GM12878 (cell line): Measurements from ENCODE around the gene RASGRP2. TPM values are rescaled to one million over a fixed set of nuclear protein-coding genes. Genes with fewer than 3 reads are reported as not detected.

Source experiments
- ATAC-seq: fragments of 200-7000 bp; cut with Tn5 transposase; 3 replicates; pipeline ENCODE4 v1.9.1; 2020; ENCODE audit warnings: mild to moderate bottlenecking, moderate library complexity
- BruUV-seq: library from RNA; stranded (reverse); fragments of 400-500 nt; replicated peaks from 2 replicates; lab custom pipeline; 2021; lab: Mats Ljungman, UMichigan
- CTCF ChIA-PET: fragments of 300-600 bp; sonication (Branson Sonifier 250); formaldehyde crosslinking; extraction: SDS; loops from one replicate; lab custom pipeline; 2021; ENCODE audit warnings: inconsistent platforms; lab: Yijun Ruan, JAX
- POLR2A ChIA-PET: fragments of 350-600 bp; formaldehyde crosslinking; extraction: SDS; loops from one replicate; lab custom pipeline; 2021; ENCODE audit warnings: inconsistent platforms; lab: Charles Lee
- RAD21 ChIA-PET: fragments of 300-600 bp; sonication (Branson Sonifier 250); formaldehyde crosslinking; loops from one replicate; lab custom pipeline; 2023; ENCODE audit warnings: antibody characterized with exemption; ENCODE audit not compliant: unreplicated experiment; lab: Charles Lee
- SMC1A ChIA-PET: fragments of 300-600 bp; sonication (Branson Sonifier 250); formaldehyde crosslinking; loops from one replicate; lab custom pipeline; 2023; ENCODE audit not compliant: unreplicated experiment, uncharacterized antibody; lab: Charles Lee
- DNase-seq: peaks from one replicate; pipeline ENCODE4 v3.0.0-alpha.2; 2011; ENCODE audit warnings: low read depth, low spot score
- FAIRE-seq: peaks from 3 replicates; lab custom pipeline; 2011; peaks lifted over from hg19 to GRCh38; lab: Jason Lieb, UNC
- H2AFZ ChIP-seq: 2 replicates; pipeline ENCODE4 v1.6.0; 2011; ENCODE audit warnings: low read depth, low read length, control low read depth; ENCODE audit not compliant: control insufficient read depth
- H3K27ac ChIP-seq: 2 replicates; pipeline ENCODE4 v1.5.1; 2011; ENCODE audit warnings: control low read depth; ENCODE audit not compliant: control insufficient read depth, insufficient read depth
- H3K27me3 ChIP-seq, 2 experiments: replicated peaks in 1 of 2; 2 replicates each; pipeline versions ENCODE4 v1.6.0 to v1.6.1; 2011; ENCODE audit warnings: low read length in 1 of 2; ENCODE audit not compliant: control insufficient read depth in 2 of 2, insufficient read depth in 2 of 2
- H3K36me3 ChIP-seq, 2 experiments: 2 replicates each; pipeline ENCODE4 v1.5.1; 2011; ENCODE audit warnings: low read length in 1 of 2; ENCODE audit not compliant: control insufficient read depth in 2 of 2, insufficient read depth in 2 of 2
- H3K4me1 ChIP-seq: 2 replicates; pipeline ENCODE4 v1.6.1; 2011; ENCODE audit warnings: mild to moderate bottlenecking, low read length, moderate library complexity, mixed read lengths; ENCODE audit not compliant: control insufficient read depth, insufficient read depth
- H3K4me2 ChIP-seq: 2 replicates; pipeline ENCODE4 v1.6.0; 2011; ENCODE audit warnings: control low read depth; ENCODE audit not compliant: control insufficient read depth, insufficient read depth
- H3K4me3 ChIP-seq: fragments of 200-600 bp; sonication (generic); 2 replicates; pipeline ENCODE4 v1.5.1; 2016
- H3K79me2 ChIP-seq: 2 replicates; pipeline ENCODE4 v1.6.0; 2011; ENCODE audit warnings: low read length; ENCODE audit not compliant: control insufficient read depth, insufficient read depth
- H3K9ac ChIP-seq: 2 replicates; pipeline ENCODE4 v1.8.0; 2011; ENCODE audit warnings: low read length, control low read depth, mixed read lengths; ENCODE audit not compliant: control insufficient read depth, insufficient read depth
- H3K9me3 ChIP-seq: replicated peaks from 3 replicates; pipeline ENCODE4 v1.5.1; 2011; ENCODE audit warnings: mild to moderate bottlenecking, low read length; ENCODE audit not compliant: control insufficient read depth, insufficient read depth
- H4K20me1 ChIP-seq: 2 replicates; pipeline ENCODE4 v1.6.0; 2011; ENCODE audit not compliant: control insufficient read depth, insufficient read depth
- BHLHE40 ChIP-seq, 2 experiments: fragments of 450-650 bp in 1 of 2; IDR thresholded peaks; 2 replicates each; pipeline ENCODE4 v1.6.1; 2011 to 2017; ENCODE audit warnings: low read depth in 2 of 2, borderline replicate concordance in 1 of 2, improper control_type of control experiment in 1 of 2, low read length in 1 of 2, mild to moderate bottlenecking in 1 of 2
- CBX5 ChIP-seq: sonication (generic); IDR thresholded peaks from 2 replicates; pipeline ENCODE4 v1.6.1; 2016; ENCODE audit warnings: low read depth, moderate library complexity, mild to moderate bottlenecking, inconsistent platforms
- ESRRA ChIP-seq: IDR thresholded peaks from 2 replicates; pipeline ENCODE4 v1.6.1; 2012; ENCODE audit warnings: mild to moderate bottlenecking, low read length, improper control_type of control experiment
- HDAC2 ChIP-seq: fragments of 200-600 bp; sonication (generic); IDR thresholded peaks from 2 replicates; pipeline ENCODE4 v1.6.1; 2017
- MEF2A ChIP-seq: IDR thresholded peaks from 2 replicates; pipeline ENCODE4 v1.6.1; 2011; ENCODE audit warnings: low read depth, mild to moderate bottlenecking, low read length, moderate library complexity; ENCODE audit not compliant: insufficient read depth
- MTA2 ChIP-seq: fragments of 450-650 bp; IDR thresholded peaks from 2 replicates; pipeline ENCODE4 v1.6.1; 2016; ENCODE audit warnings: low read depth, mild to moderate bottlenecking, moderate library complexity
- MTA3 ChIP-seq: IDR thresholded peaks from 2 replicates; pipeline ENCODE4 v1.6.1; 2012; ENCODE audit warnings: low read length, inconsistent platforms, borderline replicate concordance
- NFIC ChIP-seq: IDR thresholded peaks from 2 replicates; pipeline ENCODE4 v1.6.1; 2012; ENCODE audit warnings: low read depth, mild to moderate bottlenecking, inconsistent platforms, low read length, moderate library complexity
- NFYA ChIP-seq: IDR thresholded peaks from 2 replicates; pipeline ENCODE4 v1.6.1; 2011; ENCODE audit warnings: low read depth, mild to moderate bottlenecking, low read length, improper control_type of control experiment, borderline replicate concordance
- PAX8 ChIP-seq: fragments of 450-650 bp; IDR thresholded peaks from 2 replicates; pipeline ENCODE4 v1.6.1; 2017; ENCODE audit warnings: mild to moderate bottlenecking, moderate library complexity
- RUNX3 ChIP-seq: IDR thresholded peaks from 2 replicates; pipeline ENCODE4 v1.6.1; 2012; ENCODE audit warnings: low read length, inconsistent platforms
- SIN3A ChIP-seq: IDR thresholded peaks from 2 replicates; pipeline ENCODE4 v1.6.1; 2012; ENCODE audit warnings: low read depth, low read length, improper control_type of control experiment
- SP1 ChIP-seq: IDR thresholded peaks from one replicate; pipeline ENCODE4 v1.6.1; 2011; ENCODE audit warnings: low read depth, low read length
- WRNIP1 ChIP-seq: IDR thresholded peaks from 2 replicates; pipeline ENCODE4 v1.6.1; 2011; ENCODE audit warnings: low read depth, low read length, improper control_type of control experiment, borderline replicate concordance
- WGBS: methylation state at CpG from one replicate; pipeline ENCODE4 v1.1.6; 2016; ENCODE audit warnings: low lambda C conversion rate; ENCODE audit not compliant: insufficient replicate concordance, insufficient coverage; ENCODE audit errors: missing lambda C conversion rate; 5-methylcytosine and 5-hydroxymethylcytosine counted together
- in situ Hi-C: fragments of 300-500 bp; cut with MboI; formaldehyde crosslinking; loops from 9 replicates; pipeline ENCODE4 v1.14.3; 2018; ENCODE audit warnings: mixed read lengths
- intact Hi-C: fragments of 100-400 bp; cut with micrococcal nuclease; formaldehyde crosslinking; loops from one replicate; pipeline ENCODE4 v1.14.2; 2022; ENCODE audit not compliant: unreplicated experiment
- polyA plus RNA-seq, 11 experiments: library from polyadenylated mRNA; depleted of rRNA in 4 of 11; unstranded in 6 of 11; stranded (reverse) in 5 of 11; fragments of >200 nt; fragmentation: Nextera tagmentation in 4 of 11; fragmentation: Illumina TruSeq in 1 of 11; extraction: Ambion mirVana in 4 of 11; extraction: Trizol in 1 of 11; gene quantifications; 1 replicate in 1 of 11; 2 replicates in 10 of 11; pipeline versions ENCODE4 v1.2.1 to v1.2.3, GENCODE V29; 2011 to 2016; ENCODE audit warnings: inconsistent platforms in 2 of 11, missing spikeins in 2 of 11, low read depth in 1 of 11
- total RNA-seq, 4 experiments: library from RNA; depleted of rRNA in 3 of 4; stranded (reverse); fragments of >200 nt in 3 of 4; fragmentation: Illumina TruSeq in 1 of 4; extraction: Trizol in 1 of 4; gene quantifications; 2 replicates each; pipeline versions ENCODE4 v1.2.1 to v1.2.3, GENCODE V29; 2013 to 2021
- TF ChIP-seq, protein P1 (sequence below): fragments of 150-350 bp; IDR thresholded peaks from 2 replicates; pipeline ENCODE4 v1.6.1; 2014; ENCODE audit warnings: mild to moderate bottlenecking, low read depth, low read length

RASGRP2 gene
- total and polyA plus RNA-seq, 10 of the 15 experiments (the other 5 are each of a cell fraction or from before 2014, with no cell fraction given) = 0.26 to 9.0 (median 5.4) TPM

DNA sequence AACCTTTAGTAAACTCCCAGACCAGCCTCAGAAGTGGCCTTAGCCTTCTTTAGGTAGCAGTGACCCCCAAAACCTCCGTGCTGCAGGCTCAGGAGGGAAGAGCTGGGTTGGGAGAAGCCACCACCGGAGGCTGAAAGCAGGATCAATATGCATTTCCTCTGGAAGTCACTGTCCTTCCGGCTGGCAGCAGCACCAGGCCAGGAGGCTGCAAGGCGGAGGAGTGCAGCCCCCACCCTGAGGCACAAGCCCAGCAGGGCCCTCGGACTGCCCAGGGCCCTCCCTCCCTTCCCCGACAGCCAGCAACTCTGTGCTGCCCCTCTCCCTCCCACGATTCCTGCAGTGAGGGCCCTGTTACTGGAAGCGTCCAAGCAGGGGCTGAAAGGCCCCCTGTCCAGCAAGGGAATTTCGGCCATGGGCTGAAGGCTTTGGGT is 17.7 kb downstream of the RASGRP2 start (continued):
- TF ChIP-seq MTA3 = no peak
- no peak for TF ChIP-seq BHLHE40 (IDR thresholded peaks at IDR 0.05; ENCODE audit: borderline replicate concordance in 1 of 2, low read depth in 2 of 2, low read length in 1 of 2)
- TF ChIP-seq CBX5 = no peak
- TF ChIP-seq, protein P1, sequence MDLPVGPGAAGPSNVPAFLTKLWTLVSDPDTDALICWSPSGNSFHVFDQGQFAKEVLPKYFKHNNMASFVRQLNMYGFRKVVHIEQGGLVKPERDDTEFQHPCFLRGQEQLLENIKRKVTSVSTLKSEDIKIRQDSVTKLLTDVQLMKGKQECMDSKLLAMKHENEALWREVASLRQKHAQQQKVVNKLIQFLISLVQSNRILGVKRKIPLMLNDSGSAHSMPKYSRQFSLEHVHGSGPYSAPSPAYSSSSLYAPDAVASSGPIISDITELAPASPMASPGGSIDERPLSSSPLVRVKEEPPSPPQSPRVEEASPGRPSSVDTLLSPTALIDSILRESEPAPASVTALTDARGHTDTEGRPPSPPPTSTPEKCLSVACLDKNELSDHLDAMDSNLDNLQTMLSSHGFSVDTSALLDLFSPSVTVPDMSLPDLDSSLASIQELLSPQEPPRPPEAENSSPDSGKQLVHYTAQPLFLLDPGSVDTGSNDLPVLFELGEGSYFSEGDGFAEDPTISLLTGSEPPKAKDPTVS = no peak
- TF ChIP-seq SIN3A = no peak
- TF ChIP-seq RUNX3 = no peak
- TF ChIP-seq HDAC2 = no peak
- TF ChIP-seq, all 136 proteins: peak for 0

DNA sequence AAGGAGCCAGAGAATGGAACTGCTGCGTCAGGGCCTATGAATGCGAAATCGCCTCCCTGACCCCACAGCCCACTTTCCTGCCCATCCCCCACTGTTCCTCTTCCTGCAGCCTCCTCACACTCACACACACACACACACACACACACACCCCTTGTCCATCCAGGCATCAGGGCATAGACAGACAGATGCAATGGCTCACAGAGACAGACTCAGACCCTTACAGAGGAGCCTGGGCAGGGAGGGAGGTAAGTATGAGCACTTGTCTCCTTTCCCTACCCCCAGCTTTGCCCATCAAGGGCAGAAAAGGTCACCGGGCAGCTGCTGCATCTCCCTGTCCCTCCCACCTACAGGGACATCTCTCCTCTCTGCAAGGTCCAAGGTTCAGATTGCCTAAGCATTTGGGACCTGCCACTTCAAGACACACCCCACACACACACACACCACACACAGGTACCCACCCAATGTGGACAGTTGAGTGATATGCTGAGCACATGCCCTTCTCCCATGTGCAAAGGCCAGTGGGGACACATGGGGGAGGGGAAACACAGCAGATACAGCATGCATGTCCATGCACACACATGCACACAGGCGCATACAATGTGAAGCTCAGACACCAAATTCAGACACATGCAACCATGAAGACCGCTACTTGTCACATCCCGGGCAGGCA is 18.9 kb downstream of the RASGRP2 start:
- Histone ChIP-seq H4K20me1 (no peaks in the 10 kb centered on the region), H3K79me2 (no peaks in the 10 kb centered on the region), H3K9ac (no peak overlapping the region), H3K4me2 (no peak overlapping the region), H2AFZ (no peak overlapping the region), H3K27ac (no peak overlapping the region), H3K9me3 (no peaks in the 10 kb centered on the region), H3K4me1 (peaks cover 10% of the 10 kb centered on the region), H3K36me3 (no peaks in the 10 kb centered on the region), H3K27me3 (peaks cover 3 to 9% of the 10 kb centered on the region in 2 experiments; a peak in 2 of 4 replicates), H3K4me3 (no peak overlapping the region)
- POLR2A ChIA-PET = no interaction called here
- CTCF ChIA-PET = interaction anchor here (0.6 to 4.1 kb wide), 3 partner anchors 30 to 61 kb away, joined by 3 to 17 read pairs (median 4); no protein-coding TSS in a partner anchor
- FAIRE-seq = no peak
- in situ Hi-C loops = no loop called here
- RAD21 ChIA-PET = interaction anchor here (1.5 to 1.8 kb wide), 2 partner anchors 17 to 36 kb away, joined by 3 to 7 read pairs; no protein-coding TSS in a partner anchor
- no peak for DNase-seq
- TF ChIP-seq PAX8 = no peak
- no peak for TF ChIP-seq MEF2A
- no peak for TF ChIP-seq NFIC
- TF ChIP-seq SP1 = no peak
- TF ChIP-seq ESRRA = no peak
- no peak for TF ChIP-seq MTA2
- no peak for TF ChIP-seq NFYA
- TF ChIP-seq WRNIP1 = no peak
- WGBS = 25% methylated on average over 4 of the region's 7 CpGs
- no peak for ATAC-seq
- intact Hi-C loops = no loop called here
- SMC1A ChIA-PET = no interaction called here
- BruUV-seq = no TSS peak
